Epidermal melanocyte (primary cell): ENCODE data around the gene FER.

ENCODE experiments used
- DNase-seq: peaks from one replicate; pipeline ENCODE4 v3.0.0; 2011; ENCODE audit warnings: low spot score; ENCODE audit not compliant: insufficient read length

FER gene

DNA sequence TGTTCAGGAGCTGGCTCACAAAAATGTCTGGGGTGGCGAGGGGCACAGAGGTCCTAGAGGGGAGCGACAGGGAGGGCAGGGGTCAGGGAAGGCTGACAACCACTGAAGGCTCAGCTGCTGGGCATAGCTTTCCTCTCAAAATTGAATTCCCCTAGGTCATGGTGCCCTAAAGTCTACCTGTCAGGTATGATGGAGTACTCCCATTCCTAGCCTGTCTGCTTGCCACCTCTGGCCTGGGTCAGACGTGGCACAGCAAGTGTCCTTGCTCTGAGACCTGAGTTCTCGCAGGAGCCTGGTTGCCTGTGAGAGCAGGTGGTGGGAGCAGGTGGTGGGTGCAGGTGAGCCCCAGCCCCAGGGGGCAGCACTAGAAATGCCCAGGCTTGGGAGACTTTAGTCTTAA is 486.7 kb downstream of the FER start:
- DNase-seq, result no peak

DNA sequence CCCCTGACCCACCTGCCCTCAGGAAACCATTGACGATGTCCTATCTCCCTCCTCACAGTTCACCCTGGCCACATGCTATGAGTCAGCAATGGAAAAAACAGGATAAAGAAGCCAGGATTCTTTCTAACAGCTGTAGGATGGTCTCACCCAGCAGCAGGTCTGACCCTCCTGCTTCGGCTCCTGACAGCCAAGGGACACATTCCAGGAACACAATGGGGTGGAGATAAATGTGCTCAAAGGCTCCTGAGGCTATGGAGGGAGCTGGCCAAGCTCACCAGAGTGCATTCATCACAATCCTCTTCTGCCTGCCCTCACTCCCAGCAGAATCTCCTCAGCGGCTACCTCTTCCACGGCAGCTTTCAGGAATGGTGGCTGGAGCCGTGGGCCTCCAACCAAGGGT is 491.8 kb downstream of the FER start:
- no peak for DNase-seq

- no peak for DNase-seq
Measured at GRCh38 chr5:109242518-109242917, 494.8 kb downstream of the FER start.

DNA sequence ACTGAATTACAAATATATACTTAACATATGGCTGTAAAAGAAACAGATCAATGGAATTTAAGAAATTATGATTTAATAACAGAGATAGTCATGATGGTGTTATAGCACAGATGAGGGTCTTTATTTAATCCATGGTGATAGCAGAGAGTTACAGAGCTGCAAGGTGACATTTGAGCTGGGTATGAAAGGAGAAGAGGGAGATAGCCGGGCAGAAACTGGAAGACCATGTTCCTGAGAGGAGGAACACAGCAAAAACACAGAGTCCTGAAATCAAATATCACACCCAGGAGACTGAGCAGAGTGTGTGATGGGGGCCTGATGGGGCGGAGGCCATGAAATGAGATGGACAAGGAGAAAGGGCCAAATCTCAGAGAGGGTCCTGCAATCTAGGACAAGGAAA is 498.7 kb downstream of the FER start:
- no peak for DNase-seq
